GM12892 (cell line): ENCODE data around the gene KRT78.

Source experiments
- POLR2A ChIP-seq: IDR thresholded peaks from 2 replicates; pipeline ENCODE4 v1.6.1; 2011; ENCODE audit warnings: low read depth, low read length, control low read depth
- POLR2AphosphoS5 ChIP-seq: IDR thresholded peaks from 2 replicates; pipeline ENCODE4 v1.6.1; 2011; ENCODE audit warnings: low read depth, low read length, control low read depth
- TAF1 ChIP-seq: IDR thresholded peaks from 2 replicates; pipeline ENCODE4 v1.6.1; 2011; ENCODE audit warnings: low read depth, mild to moderate bottlenecking, control low read depth, low read length, borderline replicate concordance

DNA sequence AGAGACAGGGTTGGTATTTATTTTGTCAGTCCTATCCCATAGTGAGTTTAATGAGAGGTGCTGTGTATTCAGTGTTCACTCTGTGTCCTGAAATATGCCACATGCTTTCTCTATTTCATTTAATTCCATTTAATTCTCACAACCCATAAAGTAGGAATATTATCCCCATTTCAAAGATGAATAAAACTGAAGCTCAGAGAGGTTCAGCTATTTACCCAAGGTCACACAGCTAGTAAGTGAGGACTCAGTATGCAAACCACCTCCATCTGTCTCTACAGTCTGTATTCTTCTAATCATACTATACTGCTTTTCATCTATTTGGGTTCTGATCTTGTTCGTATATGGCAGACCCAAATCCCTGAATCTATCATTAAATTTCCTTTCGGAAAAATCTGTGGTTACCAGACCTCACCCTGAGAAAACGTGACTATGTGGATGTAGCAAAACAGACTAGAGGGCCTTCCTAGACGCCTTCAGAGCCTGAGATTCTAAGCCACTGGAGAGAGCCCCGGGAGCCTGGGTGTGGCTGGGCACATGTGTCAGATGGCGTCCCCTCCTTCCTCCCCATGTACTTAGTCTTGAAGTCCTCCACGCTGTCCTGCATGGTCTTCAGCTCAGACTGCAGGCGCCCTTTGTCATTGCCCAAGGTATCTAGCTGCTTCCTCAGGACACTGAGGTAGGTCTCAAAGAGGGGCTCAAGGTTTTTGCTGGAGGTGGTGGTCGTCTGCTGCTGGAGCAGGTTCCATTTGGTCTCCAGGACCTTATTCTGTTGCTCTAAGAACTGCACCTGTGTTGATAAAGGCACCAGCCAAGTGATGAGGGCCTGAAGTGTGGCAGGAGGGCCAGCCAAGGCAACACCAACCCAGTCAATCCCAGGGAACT, 37.4 kb downstream of the KRT78 start:
- TF ChIP-seq POLR2A (no peak), TAF1 (no peak), POLR2AphosphoS5 (no peak)
